ENCODE data around the gene SEPTIN12.

SEPTIN12 gene

DNA sequence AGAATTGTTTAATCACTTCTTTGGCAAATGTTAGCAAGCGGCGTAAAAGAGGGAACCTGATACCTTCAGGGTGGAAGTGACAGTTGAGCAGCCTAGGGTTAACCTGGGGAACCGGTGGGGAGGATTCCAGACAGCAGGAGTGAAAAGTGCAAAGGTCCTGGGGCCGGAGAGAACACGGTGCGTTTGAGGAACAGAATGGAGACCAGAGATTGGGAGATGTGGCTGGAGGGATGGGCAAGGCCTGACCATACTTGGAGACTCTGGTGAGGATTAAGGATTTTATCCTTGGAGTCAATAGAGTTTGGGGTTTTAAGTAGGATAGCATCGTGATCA, 18.9 kb downstream of the SEPTIN12 start:
- TF ChIP-seq GLIS3 (CRISPR knock-in tag; IDR thresholded peaks at IDR 0.05), result no peak
- no peak for TF ChIP-seq ZNF565 (CRISPR knock-in tag; conservative IDR thresholded peaks at IDR 0.05; ENCODE audit: low read depth)
- TF ChIP-seq PPARA (CRISPR knock-in tag; IDR thresholded peaks at IDR 0.05; ENCODE audit: borderline replicate concordance), result no peak
- no peak for TF ChIP-seq ZFP3 (CRISPR knock-in tag; IDR thresholded peaks at IDR 0.05)
- ATAC-seq, result no peak

DNA sequence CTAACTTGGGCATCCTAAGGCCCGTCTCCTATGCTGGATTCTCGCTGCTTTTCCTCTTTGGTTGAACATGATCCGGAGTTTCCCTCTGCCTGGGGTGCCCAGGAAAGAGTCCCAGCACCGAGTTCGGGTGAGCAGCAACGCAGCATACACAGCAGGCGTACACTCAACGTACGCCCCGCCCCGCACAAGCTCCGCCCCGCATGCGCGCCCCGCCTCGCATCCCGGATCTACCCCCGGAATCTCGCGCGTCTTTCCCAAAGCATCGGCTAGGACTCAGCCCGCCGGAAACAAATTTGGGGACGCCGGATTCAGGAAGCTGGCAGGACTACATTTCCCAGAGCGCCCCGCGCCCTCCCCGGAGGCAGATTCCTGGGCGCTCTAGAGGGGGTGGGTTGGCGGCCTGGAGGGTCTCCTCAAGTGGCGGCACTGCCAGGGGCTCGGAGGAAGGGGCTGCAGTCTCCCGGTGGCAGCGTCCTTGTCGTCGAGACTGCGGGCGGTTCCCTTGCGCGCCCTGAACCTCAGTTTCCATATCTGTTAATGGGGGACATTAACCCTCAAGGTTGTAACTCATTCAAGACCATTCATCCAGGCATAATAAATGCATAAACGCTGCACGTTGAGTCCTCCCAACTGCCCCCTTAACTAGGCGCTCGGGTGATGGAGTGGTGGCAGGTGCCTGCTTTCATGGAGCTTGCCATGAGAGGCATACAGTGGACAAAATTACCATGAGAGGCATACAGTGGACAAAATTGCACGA, 19.4 kb downstream of the SEPTIN12 start:
- ATAC-seq, result peak; percentile 91
- TF ChIP-seq ZFP3 (CRISPR knock-in tag; IDR thresholded peaks at IDR 0.05) (no peak), ISL1 (CRISPR knock-in tag; IDR thresholded peaks at IDR 0.05) (no peak), RARB (CRISPR knock-in tag; IDR thresholded peaks at IDR 0.05) (no peak), ZNF8 (CRISPR knock-in tag; IDR thresholded peaks at IDR 0.05) (no peak), CSDC2 (CRISPR knock-in tag; IDR thresholded peaks at IDR 0.05) (no peak), PPARA (CRISPR knock-in tag; IDR thresholded peaks at IDR 0.05; ENCODE audit: borderline replicate concordance) (no peak), OSR1 (CRISPR knock-in tag; IDR thresholded peaks at IDR 0.05) (no peak), TCF4 (CRISPR knock-in tag; IDR thresholded peaks at IDR 0.05; ENCODE audit: borderline replicate concordance) (no peak), ESRRG (CRISPR knock-in tag; IDR thresholded peaks at IDR 0.05) (no peak), ZNF565 (CRISPR knock-in tag; conservative IDR thresholded peaks at IDR 0.05; ENCODE audit: low read depth) (no peak), ARNTL (CRISPR knock-in tag; IDR thresholded peaks at IDR 0.05; ENCODE audit: borderline replicate concordance, low read depth) (no peak), TOX (CRISPR knock-in tag; IDR thresholded peaks at IDR 0.05; ENCODE audit: borderline replicate concordance) (no peak), ZNF70 (CRISPR knock-in tag; IDR thresholded peaks at IDR 0.05) (no peak), BACH2 (CRISPR knock-in tag; IDR thresholded peaks at IDR 0.05; ENCODE audit: borderline replicate concordance) (no peak), GLIS3 (CRISPR knock-in tag; IDR thresholded peaks at IDR 0.05) (no peak), ZC3H10 (CRISPR knock-in tag; IDR thresholded peaks at IDR 0.05) (no peak)
- TF ChIP-seq, protein P1, sequence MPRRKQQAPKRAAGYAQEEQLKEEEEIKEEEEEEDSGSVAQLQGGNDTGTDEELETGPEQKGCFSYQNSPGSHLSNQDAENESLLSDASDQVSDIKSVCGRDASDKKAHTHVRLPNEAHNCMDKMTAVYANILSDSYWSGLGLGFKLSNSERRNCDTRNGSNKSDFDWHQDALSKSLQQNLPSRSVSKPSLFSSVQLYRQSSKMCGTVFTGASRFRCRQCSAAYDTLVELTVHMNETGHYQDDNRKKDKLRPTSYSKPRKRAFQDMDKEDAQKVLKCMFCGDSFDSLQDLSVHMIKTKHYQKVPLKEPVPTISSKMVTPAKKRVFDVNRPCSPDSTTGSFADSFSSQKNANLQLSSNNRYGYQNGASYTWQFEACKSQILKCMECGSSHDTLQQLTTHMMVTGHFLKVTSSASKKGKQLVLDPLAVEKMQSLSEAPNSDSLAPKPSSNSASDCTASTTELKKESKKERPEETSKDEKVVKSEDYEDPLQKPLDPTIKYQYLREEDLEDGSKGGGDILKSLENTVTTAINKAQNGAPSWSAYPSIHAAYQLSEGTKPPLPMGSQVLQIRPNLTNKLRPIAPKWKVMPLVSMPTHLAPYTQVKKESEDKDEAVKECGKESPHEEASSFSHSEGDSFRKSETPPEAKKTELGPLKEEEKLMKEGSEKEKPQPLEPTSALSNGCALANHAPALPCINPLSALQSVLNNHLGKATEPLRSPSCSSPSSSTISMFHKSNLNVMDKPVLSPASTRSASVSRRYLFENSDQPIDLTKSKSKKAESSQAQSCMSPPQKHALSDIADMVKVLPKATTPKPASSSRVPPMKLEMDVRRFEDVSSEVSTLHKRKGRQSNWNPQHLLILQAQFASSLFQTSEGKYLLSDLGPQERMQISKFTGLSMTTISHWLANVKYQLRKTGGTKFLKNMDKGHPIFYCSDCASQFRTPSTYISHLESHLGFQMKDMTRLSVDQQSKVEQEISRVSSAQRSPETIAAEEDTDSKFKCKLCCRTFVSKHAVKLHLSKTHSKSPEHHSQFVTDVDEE (CRISPR knock-in tag; IDR thresholded peaks at IDR 0.05), result no peak
- TF ChIP-seq, protein P2, sequence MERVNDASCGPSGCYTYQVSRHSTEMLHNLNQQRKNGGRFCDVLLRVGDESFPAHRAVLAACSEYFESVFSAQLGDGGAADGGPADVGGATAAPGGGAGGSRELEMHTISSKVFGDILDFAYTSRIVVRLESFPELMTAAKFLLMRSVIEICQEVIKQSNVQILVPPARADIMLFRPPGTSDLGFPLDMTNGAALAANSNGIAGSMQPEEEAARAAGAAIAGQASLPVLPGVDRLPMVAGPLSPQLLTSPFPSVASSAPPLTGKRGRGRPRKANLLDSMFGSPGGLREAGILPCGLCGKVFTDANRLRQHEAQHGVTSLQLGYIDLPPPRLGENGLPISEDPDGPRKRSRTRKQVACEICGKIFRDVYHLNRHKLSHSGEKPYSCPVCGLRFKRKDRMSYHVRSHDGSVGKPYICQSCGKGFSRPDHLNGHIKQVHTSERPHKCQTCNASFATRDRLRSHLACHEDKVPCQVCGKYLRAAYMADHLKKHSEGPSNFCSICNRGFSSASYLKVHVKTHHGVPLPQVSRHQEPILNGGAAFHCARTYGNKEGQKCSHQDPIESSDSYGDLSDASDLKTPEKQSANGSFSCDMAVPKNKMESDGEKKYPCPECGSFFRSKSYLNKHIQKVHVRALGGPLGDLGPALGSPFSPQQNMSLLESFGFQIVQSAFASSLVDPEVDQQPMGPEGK (CRISPR knock-in tag; IDR thresholded peaks at IDR 0.05; ENCODE audit: borderline replicate concordance), result no peak
- TF ChIP-seq, protein P3, sequence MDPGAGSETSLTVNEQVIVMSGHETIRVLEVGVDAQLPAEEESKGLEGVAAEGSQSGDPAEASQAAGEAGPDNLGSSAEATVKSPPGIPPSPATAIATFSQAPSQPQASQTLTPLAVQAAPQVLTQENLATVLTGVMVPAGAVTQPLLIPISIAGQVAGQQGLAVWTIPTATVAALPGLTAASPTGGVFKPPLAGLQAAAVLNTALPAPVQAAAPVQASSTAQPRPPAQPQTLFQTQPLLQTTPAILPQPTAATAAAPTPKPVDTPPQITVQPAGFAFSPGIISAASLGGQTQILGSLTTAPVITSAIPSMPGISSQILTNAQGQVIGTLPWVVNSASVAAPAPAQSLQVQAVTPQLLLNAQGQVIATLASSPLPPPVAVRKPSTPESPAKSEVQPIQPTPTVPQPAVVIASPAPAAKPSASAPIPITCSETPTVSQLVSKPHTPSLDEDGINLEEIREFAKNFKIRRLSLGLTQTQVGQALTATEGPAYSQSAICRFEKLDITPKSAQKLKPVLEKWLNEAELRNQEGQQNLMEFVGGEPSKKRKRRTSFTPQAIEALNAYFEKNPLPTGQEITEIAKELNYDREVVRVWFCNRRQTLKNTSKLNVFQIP (CRISPR knock-in tag; IDR thresholded peaks at IDR 0.05; ENCODE audit: borderline replicate concordance, low read depth), result no peak
- TF ChIP-seq, protein P4, sequence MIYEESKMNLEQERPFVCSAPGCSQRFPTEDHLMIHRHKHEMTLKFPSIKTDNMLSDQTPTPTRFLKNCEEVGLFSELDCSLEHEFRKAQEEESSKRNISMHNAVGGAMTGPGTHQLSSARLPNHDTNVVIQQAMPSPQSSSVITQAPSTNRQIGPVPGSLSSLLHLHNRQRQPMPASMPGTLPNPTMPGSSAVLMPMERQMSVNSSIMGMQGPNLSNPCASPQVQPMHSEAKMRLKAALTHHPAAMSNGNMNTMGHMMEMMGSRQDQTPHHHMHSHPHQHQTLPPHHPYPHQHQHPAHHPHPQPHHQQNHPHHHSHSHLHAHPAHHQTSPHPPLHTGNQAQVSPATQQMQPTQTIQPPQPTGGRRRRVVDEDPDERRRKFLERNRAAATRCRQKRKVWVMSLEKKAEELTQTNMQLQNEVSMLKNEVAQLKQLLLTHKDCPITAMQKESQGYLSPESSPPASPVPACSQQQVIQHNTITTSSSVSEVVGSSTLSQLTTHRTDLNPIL (CRISPR knock-in tag; IDR thresholded peaks at IDR 0.05; ENCODE audit: low read depth), result no peak

DNA sequence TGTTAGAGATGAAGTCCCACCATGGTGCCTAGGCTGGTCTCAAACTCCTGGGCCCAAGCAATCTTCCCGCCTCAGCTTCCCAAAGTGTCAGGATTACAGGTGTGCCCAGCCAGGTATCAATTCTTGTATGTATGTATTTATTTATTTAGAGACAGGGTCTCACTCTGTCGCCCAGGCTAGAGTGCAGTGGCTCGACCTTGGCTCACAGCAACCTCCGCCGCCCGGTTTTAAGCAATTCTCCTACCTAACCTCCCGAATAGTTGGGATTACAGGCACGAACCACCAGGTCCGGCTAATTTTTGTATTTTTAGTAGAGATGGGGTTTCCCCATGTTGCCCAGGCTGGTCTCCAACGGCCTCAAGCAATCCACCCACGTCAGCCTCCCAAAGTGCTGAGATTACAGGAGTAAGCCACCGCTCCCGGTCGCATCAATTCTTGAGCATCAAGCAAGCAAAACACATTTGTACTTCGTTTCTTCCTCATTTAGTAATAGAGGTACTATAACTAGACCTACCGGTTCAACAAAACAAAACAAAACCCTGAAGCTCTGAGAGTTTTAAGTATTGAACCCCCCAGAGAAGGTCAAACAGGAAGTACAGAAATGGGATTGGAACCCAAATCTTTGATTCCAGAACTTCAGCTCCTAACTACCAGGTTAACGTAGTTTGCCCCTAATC, 20.1 kb downstream of the SEPTIN12 start:
- no peak for TF ChIP-seq PPARA (CRISPR knock-in tag; IDR thresholded peaks at IDR 0.05; ENCODE audit: borderline replicate concordance)
- no peak for TF ChIP-seq ZC3H10 (CRISPR knock-in tag; IDR thresholded peaks at IDR 0.05)
- TF ChIP-seq BACH2 (CRISPR knock-in tag; IDR thresholded peaks at IDR 0.05; ENCODE audit: borderline replicate concordance), result no peak
- TF ChIP-seq TCF4 (CRISPR knock-in tag; IDR thresholded peaks at IDR 0.05; ENCODE audit: borderline replicate concordance), result no peak
- no peak for TF ChIP-seq ISL1 (CRISPR knock-in tag; IDR thresholded peaks at IDR 0.05)
- no peak for TF ChIP-seq ZNF8 (CRISPR knock-in tag; IDR thresholded peaks at IDR 0.05)
- TF ChIP-seq, protein P3 (CRISPR knock-in tag; IDR thresholded peaks at IDR 0.05; ENCODE audit: borderline replicate concordance, low read depth), result no peak
- no peak for ATAC-seq
